GM10266 (cell line): ENCODE results near the gene SDHAF2.
"Not testable (repeated sequence)": the region's sequence is repeated elsewhere in the genome, so short reads cannot be mapped to it uniquely, and the experiment has no call there.

Experiments used
- DNase-seq: peaks from one replicate; pipeline ENCODE4 v3.0.0; 2012; ENCODE audit errors: extremely low spot score
- CTCF ChIP-seq: IDR thresholded peaks from 2 replicates; pipeline ENCODE4 v1.5.1; 2012; ENCODE audit warnings: mild to moderate bottlenecking, low read depth; ENCODE audit not compliant: control insufficient read depth, insufficient read depth; ENCODE audit errors: missing control alignments

The SDHAF2 gene

DNA sequence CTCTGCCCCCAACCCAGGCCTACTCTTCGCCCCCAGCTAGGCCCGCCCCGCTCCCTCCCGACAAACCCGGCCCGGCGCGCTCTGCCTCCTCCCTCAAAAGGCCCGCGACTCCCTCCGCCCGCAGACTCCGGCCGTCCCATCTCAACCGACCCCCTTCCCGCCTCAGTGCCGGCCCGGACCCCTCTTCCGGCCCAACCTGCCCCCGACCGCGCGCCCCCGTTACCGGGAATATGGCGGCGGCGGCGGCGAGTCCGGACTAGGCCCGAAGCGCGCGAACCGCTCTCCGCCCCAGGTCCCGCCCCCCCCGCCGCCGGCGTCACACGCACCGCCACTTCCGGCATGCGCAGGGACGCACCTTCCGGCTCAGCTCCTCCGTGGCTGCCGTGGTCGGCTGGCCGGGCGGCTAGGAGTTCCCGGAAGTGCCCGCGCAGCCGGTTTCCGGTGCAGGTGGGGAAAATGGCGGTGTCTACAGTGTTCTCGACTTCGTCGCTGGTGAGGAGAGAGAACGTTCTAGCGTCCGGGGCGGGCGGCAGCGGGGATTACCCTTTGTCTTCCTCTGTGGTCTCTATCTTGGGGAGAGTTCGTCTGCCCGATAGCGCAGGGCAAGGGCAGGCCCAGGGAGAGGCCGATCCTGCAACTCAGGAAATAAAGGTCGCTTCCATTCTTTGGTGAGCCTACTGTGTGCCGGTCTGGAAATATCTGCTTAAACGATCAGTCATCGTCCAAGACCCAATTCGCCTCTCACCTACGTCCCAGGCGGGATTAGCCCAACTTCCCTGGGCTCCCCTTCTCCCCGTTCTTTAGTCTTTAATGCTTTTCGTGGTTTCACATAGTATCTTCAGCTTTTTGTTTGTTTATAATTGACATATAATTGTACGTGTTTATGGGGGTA lies at the start of gene SDHAF2, which contains the start of gene CPSF7:
Gene SDHAF2, plus strand, starts transcription at position 434 of the 892 bp plus-strand sequence. Its CDS starts 23 bp downstream, at position 457.
Gene CPSF7, minus strand, starts transcription at position 285 of the 892 bp plus-strand sequence. CDS start 740 bp downstream, outside the sequence.
- no peak for TF ChIP-seq CTCF
- DNase-seq: peak; percentile 97

DNA sequence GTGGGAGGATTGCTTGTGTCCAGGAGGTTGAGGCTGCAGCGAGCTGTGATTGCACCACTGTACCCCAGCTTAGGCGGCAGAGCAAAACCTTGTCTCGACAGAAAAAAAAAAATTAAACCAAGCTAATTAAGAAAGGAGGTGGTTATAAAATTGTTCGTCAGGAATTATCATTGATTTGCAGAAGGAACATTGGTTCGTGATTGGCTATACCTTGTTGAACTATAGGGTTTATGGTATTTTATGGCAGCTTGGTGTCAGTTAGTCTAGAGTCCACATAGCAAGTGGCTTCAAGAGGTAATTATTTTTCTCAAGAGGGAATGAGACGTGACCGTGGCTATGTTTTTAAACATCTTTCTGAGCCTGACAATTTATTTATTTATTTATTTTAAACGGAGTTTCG lies 49.0 kb upstream of the SDHAF2 start:
- no peak for TF ChIP-seq CTCF
- no peak for DNase-seq

DNA sequence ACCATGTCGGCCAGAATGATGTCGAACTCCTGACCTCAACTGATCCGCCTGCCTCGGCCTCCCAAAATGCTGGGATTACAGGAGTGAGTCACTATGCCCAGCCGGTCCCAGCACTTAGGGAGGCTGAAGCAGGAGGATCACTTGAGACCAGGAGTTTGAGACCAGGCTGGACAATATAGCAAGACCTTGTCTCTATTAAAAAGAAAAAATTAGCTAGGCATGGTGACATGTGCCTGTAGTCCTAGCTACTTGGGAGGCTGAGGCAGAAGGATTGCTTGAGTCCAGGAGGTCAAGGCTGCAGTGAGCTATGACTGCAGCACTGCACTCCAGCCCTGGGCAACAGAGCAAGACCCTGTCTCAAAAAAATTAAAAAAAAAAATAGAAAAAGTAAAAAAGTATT lies 46.1 kb upstream of the SDHAF2 start:
- not testable (repeated sequence) for DNase-seq

- peak; percentile 33 for TF ChIP-seq CTCF
- peak; percentile 25 for DNase-seq
Observed at GRCh38 chr11:61384271-61385242, 45.4 kb upstream of the SDHAF2 start.

- DNase-seq: no peak
- no peak for TF ChIP-seq CTCF
Observed at GRCh38 chr11:61390161-61390560, 39.8 kb upstream of the SDHAF2 start.

- DNase-seq: peak; percentile 42
- TF ChIP-seq CTCF: peak; percentile 38
Observed at GRCh38 chr11:61392981-61393595, 36.8 kb upstream of the SDHAF2 start.

DNA sequence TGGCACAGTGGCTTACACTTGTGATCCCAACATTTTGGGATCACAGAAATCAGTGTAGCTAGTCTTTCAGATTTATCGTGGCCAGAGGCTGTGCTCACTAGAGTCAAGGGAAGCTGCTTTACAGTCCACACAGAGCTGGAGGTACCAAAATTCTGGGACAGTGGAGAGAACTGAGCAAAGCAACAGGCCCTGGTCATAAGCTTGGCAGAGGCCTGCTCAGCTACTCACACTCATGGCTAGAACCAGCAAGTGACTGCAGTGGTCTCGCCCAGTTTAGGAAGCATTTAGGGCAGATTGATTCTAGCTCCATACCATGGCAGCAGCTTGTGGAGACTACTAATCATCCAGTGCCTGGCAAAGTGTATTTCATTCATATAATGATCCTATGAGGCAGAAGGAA lies 28.8 kb upstream of the SDHAF2 start:
- no peak for DNase-seq

More for the DNA sequence above, 28.8 kb upstream of the SDHAF2 start:
- no peak for TF ChIP-seq CTCF
